Cardiac muscle cell (in vitro differentiated cells and primary cell): Measurements from ENCODE around the gene GJA3. TPM values are rescaled to one million over a fixed set of nuclear protein-coding genes. Genes with fewer than 3 reads are reported as not detected.

Experiments
- DNase-seq, 2 donors: peaks; one replicate each; pipeline versions ENCODE4 v3.0.0 to v3.0.0-alpha.2; 2010 to 2017; ENCODE audit warnings: low read depth in 1 of 2, low spot score in 1 of 2
- H3K27ac ChIP-seq: fragments of 200-600 bp; sonication (generic); 2 replicates; pipeline ENCODE4 v1.5.1; 2016
- H3K27me3 ChIP-seq: fragments of 200-600 bp; sonication (generic); 2 replicates; pipeline ENCODE4 v1.6.0; 2016; ENCODE audit warnings: control low read depth
- H3K36me3 ChIP-seq: fragments of 200-600 bp; sonication (generic); 2 replicates; pipeline ENCODE4 v1.5.1; 2016; ENCODE audit warnings: control low read depth
- H3K4me1 ChIP-seq: fragments of 200-600 bp; sonication (generic); 2 replicates; pipeline ENCODE4 v1.8.1; 2017; ENCODE audit warnings: low read depth, mild to moderate bottlenecking, mixed run types
- H3K4me3 ChIP-seq: fragments of 200-600 bp; sonication (generic); 2 replicates; pipeline ENCODE4 v1.5.1; 2016; ENCODE audit warnings: mild to moderate bottlenecking
- H3K9me3 ChIP-seq: fragments of 200-600 bp; sonication (generic); 2 replicates; pipeline ENCODE4 v1.5.1; 2017; ENCODE audit warnings: low read depth, mild to moderate bottlenecking, control low read depth
- polyA plus RNA-seq: library from polyadenylated mRNA; unstranded; fragments of >200 nt; fragmentation: Nextera tagmentation; extraction: Ambion mirVana; gene quantifications from 2 replicates; pipeline ENCODE4 v1.2.1, GENCODE V29; 2016
- total RNA-seq: library from RNA; depleted of rRNA; stranded (reverse); fragments of >200 nt; gene quantifications from 2 replicates; pipeline ENCODE4 v1.2.3, GENCODE V29; 2016
- TF ChIP-seq, protein P1 (sequence below): IDR thresholded peaks from 2 replicates; pipeline ENCODE4 v1.5.1; 2012; ENCODE audit warnings: low read depth, mild to moderate bottlenecking, low read length

GJA3 gene
- total and polyA plus RNA-seq, 2 experiments from 2014 or later: 123 to 201 TPM

- Histone ChIP-seq H3K9me3 (no peaks in the 10 kb centered on the region), H3K27me3 (no peaks in the 10 kb centered on the region), H3K27ac (no peak overlapping the region), H3K4me3 (no peak overlapping the region), H3K36me3 (peaks cover 11% of the 10 kb centered on the region), H3K4me1 (peaks cover 88% of the 10 kb centered on the region)
- TF ChIP-seq, protein P1, sequence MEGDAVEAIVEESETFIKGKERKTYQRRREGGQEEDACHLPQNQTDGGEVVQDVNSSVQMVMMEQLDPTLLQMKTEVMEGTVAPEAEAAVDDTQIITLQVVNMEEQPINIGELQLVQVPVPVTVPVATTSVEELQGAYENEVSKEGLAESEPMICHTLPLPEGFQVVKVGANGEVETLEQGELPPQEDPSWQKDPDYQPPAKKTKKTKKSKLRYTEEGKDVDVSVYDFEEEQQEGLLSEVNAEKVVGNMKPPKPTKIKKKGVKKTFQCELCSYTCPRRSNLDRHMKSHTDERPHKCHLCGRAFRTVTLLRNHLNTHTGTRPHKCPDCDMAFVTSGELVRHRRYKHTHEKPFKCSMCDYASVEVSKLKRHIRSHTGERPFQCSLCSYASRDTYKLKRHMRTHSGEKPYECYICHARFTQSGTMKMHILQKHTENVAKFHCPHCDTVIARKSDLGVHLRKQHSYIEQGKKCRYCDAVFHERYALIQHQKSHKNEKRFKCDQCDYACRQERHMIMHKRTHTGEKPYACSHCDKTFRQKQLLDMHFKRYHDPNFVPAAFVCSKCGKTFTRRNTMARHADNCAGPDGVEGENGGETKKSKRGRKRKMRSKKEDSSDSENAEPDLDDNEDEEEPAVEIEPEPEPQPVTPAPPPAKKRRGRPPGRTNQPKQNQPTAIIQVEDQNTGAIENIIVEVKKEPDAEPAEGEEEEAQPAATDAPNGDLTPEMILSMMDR: no peak
- no peak for DNase-seq
Observed at GRCh38 chr13:20146381-20146780, 14.5 kb downstream of the GJA3 start.

DNA sequence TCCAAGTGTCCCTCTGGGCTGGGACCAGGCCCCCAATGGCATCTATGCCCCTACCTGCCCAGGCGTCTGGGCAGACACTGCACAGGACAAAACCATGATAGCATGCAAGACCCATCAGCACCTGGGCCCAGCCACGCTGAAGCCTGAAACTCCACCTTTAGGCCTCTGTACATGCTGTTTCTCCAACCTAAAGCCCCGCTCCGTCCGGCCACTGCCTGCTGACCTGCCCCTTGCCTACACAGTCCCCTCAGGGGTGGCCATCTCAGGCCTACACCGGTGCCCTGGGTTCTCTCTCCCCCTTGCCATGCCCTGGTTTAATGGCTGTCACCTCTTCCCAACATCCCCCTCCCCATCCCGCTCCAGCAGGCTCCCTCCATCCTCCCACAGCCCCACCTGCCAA lies 15.3 kb downstream of the GJA3 start:
- Histone ChIP-seq H3K36me3 (peaks cover 11% of the 10 kb centered on the region), H3K27ac (no peak overlapping the region), H3K27me3 (no peaks in the 10 kb centered on the region), H3K4me3 (no peak overlapping the region), H3K4me1 (peaks cover 87% of the 10 kb centered on the region), H3K9me3 (no peaks in the 10 kb centered on the region)
- TF ChIP-seq, protein P1: no peak
- no peak for DNase-seq

- Histone ChIP-seq H3K9me3 (no peaks in the 10 kb centered on the region), H3K27me3 (no peaks in the 10 kb centered on the region), H3K4me1 (peaks cover 87% of the 10 kb centered on the region), H3K27ac (no peak overlapping the region), H3K36me3 (peaks cover 11% of the 10 kb centered on the region), H3K4me3 (no peak overlapping the region)
- TF ChIP-seq, protein P1: no peak
- DNase-seq: no peak
Observed at GRCh38 chr13:20144141-20144850, 16.6 kb downstream of the GJA3 start.

DNA sequence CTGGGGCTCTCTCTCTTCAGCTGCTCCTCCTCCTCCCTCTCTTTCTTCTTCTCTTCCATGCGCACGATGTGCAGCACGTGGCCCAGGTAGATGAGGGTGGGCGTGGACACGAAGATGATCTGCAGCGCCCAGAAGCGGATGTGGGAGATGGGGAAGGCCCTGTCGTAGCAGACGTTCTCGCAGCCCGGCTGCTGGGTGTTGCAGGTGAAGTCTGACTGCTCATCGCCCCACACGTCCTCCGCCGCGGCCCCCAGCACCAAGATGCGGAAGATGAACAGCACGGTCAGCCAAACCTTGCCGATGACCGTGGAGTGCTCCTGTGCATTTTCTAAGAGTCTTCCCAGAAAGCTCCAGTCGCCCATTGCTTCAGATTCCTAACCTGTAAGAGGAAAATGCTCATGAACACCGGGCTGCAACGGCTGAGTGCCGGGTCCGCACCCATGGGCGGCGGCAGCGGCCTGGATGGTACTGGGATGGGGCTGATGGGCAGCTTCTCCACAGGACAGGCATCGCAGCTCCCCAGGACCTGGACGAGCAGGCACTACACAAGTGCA lies 17.8 kb downstream of the GJA3 start:
- TF ChIP-seq, protein P1: no peak
- peaks cover 18% of the 10 kb centered on the region for H3K36me3 ChIP-seq
- no peaks in the 10 kb centered on the region for H3K27me3 ChIP-seq
- peak overlapping the region; percentile 94 for H3K27ac ChIP-seq
- no peak overlapping the region for H3K4me3 ChIP-seq
- no peaks in the 10 kb centered on the region for H3K9me3 ChIP-seq
- peaks cover 85% of the 10 kb centered on the region for H3K4me1 ChIP-seq
- no peak for DNase-seq

- Histone ChIP-seq H3K27me3 (no peaks in the 10 kb centered on the region), H3K27ac (peak overlapping the region; percentile 94), H3K9me3 (no peaks in the 10 kb centered on the region), H3K36me3 (peaks cover 18% of the 10 kb centered on the region), H3K4me1 (peaks cover 85% of the 10 kb centered on the region), H3K4me3 (no peak overlapping the region)
- TF ChIP-seq, protein P1: no peak
- no peak for DNase-seq
Observed at GRCh38 chr13:20142023-20142926, 18.6 kb downstream of the GJA3 start.
